GM12878 (cell line): ENCODE measurements around the gene INPP1. TPM values are rescaled to one million over a fixed set of nuclear protein-coding genes. Genes with fewer than 3 reads are reported as not detected.

Experiments used
- ATAC-seq: fragments of 200-7000 bp; cut with Tn5 transposase; 3 replicates; pipeline ENCODE4 v1.9.1; 2020; ENCODE audit warnings: mild to moderate bottlenecking, moderate library complexity
- BruUV-seq: library from RNA; stranded (reverse); fragments of 400-500 nt; replicated peaks from 2 replicates; lab custom pipeline; 2021; lab: Mats Ljungman, UMichigan
- CTCF ChIA-PET: fragments of 300-600 bp; sonication (Branson Sonifier 250); formaldehyde crosslinking; extraction: SDS; loops from one replicate; lab custom pipeline; 2021; ENCODE audit warnings: inconsistent platforms; lab: Yijun Ruan, JAX
- POLR2A ChIA-PET: fragments of 350-600 bp; formaldehyde crosslinking; extraction: SDS; loops from one replicate; lab custom pipeline; 2021; ENCODE audit warnings: inconsistent platforms; lab: Charles Lee
- RAD21 ChIA-PET: fragments of 300-600 bp; sonication (Branson Sonifier 250); formaldehyde crosslinking; loops from one replicate; lab custom pipeline; 2023; ENCODE audit warnings: antibody characterized with exemption; ENCODE audit not compliant: unreplicated experiment; lab: Charles Lee
- SMC1A ChIA-PET: fragments of 300-600 bp; sonication (Branson Sonifier 250); formaldehyde crosslinking; loops from one replicate; lab custom pipeline; 2023; ENCODE audit not compliant: unreplicated experiment, uncharacterized antibody; lab: Charles Lee
- DNase-seq: peaks from one replicate; pipeline ENCODE4 v3.0.0-alpha.2; 2011; ENCODE audit warnings: low read depth, low spot score
- FAIRE-seq: peaks from 3 replicates; lab custom pipeline; 2011; peaks lifted over from hg19 to GRCh38; lab: Jason Lieb, UNC
- H2AFZ ChIP-seq: 2 replicates; pipeline ENCODE4 v1.6.0; 2011; ENCODE audit warnings: low read depth, low read length, control low read depth; ENCODE audit not compliant: control insufficient read depth
- H3K27ac ChIP-seq: 2 replicates; pipeline ENCODE4 v1.5.1; 2011; ENCODE audit warnings: control low read depth; ENCODE audit not compliant: control insufficient read depth, insufficient read depth
- H3K27me3 ChIP-seq, 2 experiments: replicated peaks in 1 of 2; 2 replicates each; pipeline versions ENCODE4 v1.6.0 to v1.6.1; 2011; ENCODE audit warnings: low read length in 1 of 2; ENCODE audit not compliant: control insufficient read depth in 2 of 2, insufficient read depth in 2 of 2
- H3K36me3 ChIP-seq, 2 experiments: 2 replicates each; pipeline ENCODE4 v1.5.1; 2011; ENCODE audit warnings: low read length in 1 of 2; ENCODE audit not compliant: control insufficient read depth in 2 of 2, insufficient read depth in 2 of 2
- H3K4me1 ChIP-seq: 2 replicates; pipeline ENCODE4 v1.6.1; 2011; ENCODE audit warnings: mild to moderate bottlenecking, low read length, moderate library complexity, mixed read lengths; ENCODE audit not compliant: control insufficient read depth, insufficient read depth
- H3K4me2 ChIP-seq: 2 replicates; pipeline ENCODE4 v1.6.0; 2011; ENCODE audit warnings: control low read depth; ENCODE audit not compliant: control insufficient read depth, insufficient read depth
- H3K4me3 ChIP-seq: fragments of 200-600 bp; sonication (generic); 2 replicates; pipeline ENCODE4 v1.5.1; 2016
- H3K79me2 ChIP-seq: 2 replicates; pipeline ENCODE4 v1.6.0; 2011; ENCODE audit warnings: low read length; ENCODE audit not compliant: control insufficient read depth, insufficient read depth
- H3K9ac ChIP-seq: 2 replicates; pipeline ENCODE4 v1.8.0; 2011; ENCODE audit warnings: low read length, control low read depth, mixed read lengths; ENCODE audit not compliant: control insufficient read depth, insufficient read depth
- H3K9me3 ChIP-seq: replicated peaks from 3 replicates; pipeline ENCODE4 v1.5.1; 2011; ENCODE audit warnings: mild to moderate bottlenecking, low read length; ENCODE audit not compliant: control insufficient read depth, insufficient read depth
- H4K20me1 ChIP-seq: 2 replicates; pipeline ENCODE4 v1.6.0; 2011; ENCODE audit not compliant: control insufficient read depth, insufficient read depth
- CBFB ChIP-seq: IDR thresholded peaks from 2 replicates; pipeline ENCODE4 v1.6.1; 2016; ENCODE audit warnings: antibody characterized with exemption, low read depth
- MEF2A ChIP-seq: IDR thresholded peaks from 2 replicates; pipeline ENCODE4 v1.6.1; 2011; ENCODE audit warnings: low read depth, mild to moderate bottlenecking, low read length, moderate library complexity; ENCODE audit not compliant: insufficient read depth
- RELA ChIP-seq: fragments of 450-650 bp; IDR thresholded peaks from 2 replicates; pipeline ENCODE4 v1.8.0; 2014; ENCODE audit warnings: borderline replicate concordance; ENCODE audit not compliant: partially characterized antibody
- WGBS: methylation state at CpG from one replicate; pipeline ENCODE4 v1.1.6; 2016; ENCODE audit warnings: low lambda C conversion rate; ENCODE audit not compliant: insufficient replicate concordance, insufficient coverage; ENCODE audit errors: missing lambda C conversion rate; 5-methylcytosine and 5-hydroxymethylcytosine counted together
- in situ Hi-C: fragments of 300-500 bp; cut with MboI; formaldehyde crosslinking; loops from 9 replicates; pipeline ENCODE4 v1.14.3; 2018; ENCODE audit warnings: mixed read lengths
- intact Hi-C: fragments of 100-400 bp; cut with micrococcal nuclease; formaldehyde crosslinking; loops from one replicate; pipeline ENCODE4 v1.14.2; 2022; ENCODE audit not compliant: unreplicated experiment
- polyA plus RNA-seq, 11 experiments: library from polyadenylated mRNA; depleted of rRNA in 4 of 11; unstranded in 6 of 11; stranded (reverse) in 5 of 11; fragments of >200 nt; fragmentation: Nextera tagmentation in 4 of 11; fragmentation: Illumina TruSeq in 1 of 11; extraction: Ambion mirVana in 4 of 11; extraction: Trizol in 1 of 11; gene quantifications; 1 replicate in 1 of 11; 2 replicates in 10 of 11; pipeline versions ENCODE4 v1.2.1 to v1.2.3, GENCODE V29; 2011 to 2016; ENCODE audit warnings: inconsistent platforms in 2 of 11, missing spikeins in 2 of 11, low read depth in 1 of 11
- total RNA-seq, 4 experiments: library from RNA; depleted of rRNA in 3 of 4; stranded (reverse); fragments of >200 nt in 3 of 4; fragmentation: Illumina TruSeq in 1 of 4; extraction: Trizol in 1 of 4; gene quantifications; 2 replicates each; pipeline versions ENCODE4 v1.2.1 to v1.2.3, GENCODE V29; 2013 to 2021
- TF ChIP-seq, protein P1 (sequence below): fragments of 450-650 bp; IDR thresholded peaks from 2 replicates; pipeline ENCODE4 v1.6.1; 2018; ENCODE audit warnings: mild to moderate bottlenecking, low read depth, moderate library complexity; ENCODE audit not compliant: partially characterized antibody
- TF ChIP-seq, protein P2 (sequence below): fragments of 150-350 bp; IDR thresholded peaks from 2 replicates; pipeline ENCODE4 v1.6.1; 2016; ENCODE audit warnings: low read depth, low read length
- TF ChIP-seq, protein P3 (sequence below): fragments of 450-650 bp; formaldehyde crosslinking; IDR thresholded peaks from 2 replicates; pipeline ENCODE4 v1.5.0; 2022; ENCODE audit warnings: mild to moderate bottlenecking, missing genetic modification characterization

INPP1 gene
- total and polyA plus RNA-seq, 10 of the 15 experiments (the other 5 are each of a cell fraction or from before 2014, with no cell fraction given) = 3.3 to 17.9 (median 11.1) TPM

GRCh38 chr2:190328573-190329147 is 14.7 kb upstream of the INPP1 start (continued):
- TF ChIP-seq, protein P1, sequence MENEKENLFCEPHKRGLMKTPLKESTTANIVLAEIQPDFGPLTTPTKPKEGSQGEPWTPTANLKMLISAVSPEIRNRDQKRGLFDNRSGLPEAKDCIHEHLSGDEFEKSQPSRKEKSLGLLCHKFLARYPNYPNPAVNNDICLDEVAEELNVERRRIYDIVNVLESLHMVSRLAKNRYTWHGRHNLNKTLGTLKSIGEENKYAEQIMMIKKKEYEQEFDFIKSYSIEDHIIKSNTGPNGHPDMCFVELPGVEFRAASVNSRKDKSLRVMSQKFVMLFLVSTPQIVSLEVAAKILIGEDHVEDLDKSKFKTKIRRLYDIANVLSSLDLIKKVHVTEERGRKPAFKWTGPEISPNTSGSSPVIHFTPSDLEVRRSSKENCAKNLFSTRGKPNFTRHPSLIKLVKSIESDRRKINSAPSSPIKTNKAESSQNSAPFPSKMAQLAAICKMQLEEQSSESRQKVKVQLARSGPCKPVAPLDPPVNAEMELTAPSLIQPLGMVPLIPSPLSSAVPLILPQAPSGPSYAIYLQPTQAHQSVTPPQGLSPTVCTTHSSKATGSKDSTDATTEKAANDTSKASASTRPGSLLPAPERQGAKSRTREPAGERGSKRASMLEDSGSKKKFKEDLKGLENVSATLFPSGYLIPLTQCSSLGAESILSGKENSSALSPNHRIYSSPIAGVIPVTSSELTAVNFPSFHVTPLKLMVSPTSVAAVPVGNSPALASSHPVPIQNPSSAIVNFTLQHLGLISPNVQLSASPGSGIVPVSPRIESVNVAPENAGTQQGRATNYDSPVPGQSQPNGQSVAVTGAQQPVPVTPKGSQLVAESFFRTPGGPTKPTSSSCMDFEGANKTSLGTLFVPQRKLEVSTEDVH = no peak

GRCh38 chr2:190333395-190333794 is 10.0 kb upstream of the INPP1 start:
- Histone ChIP-seq H3K27ac (no peak overlapping the region), H2AFZ (no peak overlapping the region), H3K4me1 (no peaks in the 10 kb centered on the region), H3K36me3 (no peaks in the 10 kb centered on the region), H3K79me2 (no peaks in the 10 kb centered on the region), H4K20me1 (no peaks in the 10 kb centered on the region), H3K9me3 (no peaks in the 10 kb centered on the region), H3K9ac (no peak overlapping the region), H3K27me3 (no peaks in the 10 kb centered on the region), H3K4me2 (no peak overlapping the region), H3K4me3 (no peak overlapping the region)
- intact Hi-C loops = no loop called here
- 58% methylated on average over 8 of the region's 8 CpGs for WGBS
- in situ Hi-C loops = no loop called here
- ChIA-PET SMC1A (interaction anchor here (0.8 to 1.0 kb wide), 4 partner anchors 12 to 444 kb away, joined by 3 to 4 read pairs (median 4); no protein-coding TSS in a partner anchor), RAD21 (interaction anchor here (1.2 kb wide), 1 partner anchor 8 kb away, joined by 3 read pairs; no protein-coding TSS in a partner anchor), CTCF (interaction anchor here (2.8 kb wide), 1 partner anchor 9 kb away, joined by 10 read pairs; the partner anchor contains the start of gene INPP1), POLR2A (no interaction called here)
- ATAC-seq (no peak), DNase-seq (no peak), FAIRE-seq (no peak)
- no TSS peak for BruUV-seq
- TF ChIP-seq, protein P2, sequence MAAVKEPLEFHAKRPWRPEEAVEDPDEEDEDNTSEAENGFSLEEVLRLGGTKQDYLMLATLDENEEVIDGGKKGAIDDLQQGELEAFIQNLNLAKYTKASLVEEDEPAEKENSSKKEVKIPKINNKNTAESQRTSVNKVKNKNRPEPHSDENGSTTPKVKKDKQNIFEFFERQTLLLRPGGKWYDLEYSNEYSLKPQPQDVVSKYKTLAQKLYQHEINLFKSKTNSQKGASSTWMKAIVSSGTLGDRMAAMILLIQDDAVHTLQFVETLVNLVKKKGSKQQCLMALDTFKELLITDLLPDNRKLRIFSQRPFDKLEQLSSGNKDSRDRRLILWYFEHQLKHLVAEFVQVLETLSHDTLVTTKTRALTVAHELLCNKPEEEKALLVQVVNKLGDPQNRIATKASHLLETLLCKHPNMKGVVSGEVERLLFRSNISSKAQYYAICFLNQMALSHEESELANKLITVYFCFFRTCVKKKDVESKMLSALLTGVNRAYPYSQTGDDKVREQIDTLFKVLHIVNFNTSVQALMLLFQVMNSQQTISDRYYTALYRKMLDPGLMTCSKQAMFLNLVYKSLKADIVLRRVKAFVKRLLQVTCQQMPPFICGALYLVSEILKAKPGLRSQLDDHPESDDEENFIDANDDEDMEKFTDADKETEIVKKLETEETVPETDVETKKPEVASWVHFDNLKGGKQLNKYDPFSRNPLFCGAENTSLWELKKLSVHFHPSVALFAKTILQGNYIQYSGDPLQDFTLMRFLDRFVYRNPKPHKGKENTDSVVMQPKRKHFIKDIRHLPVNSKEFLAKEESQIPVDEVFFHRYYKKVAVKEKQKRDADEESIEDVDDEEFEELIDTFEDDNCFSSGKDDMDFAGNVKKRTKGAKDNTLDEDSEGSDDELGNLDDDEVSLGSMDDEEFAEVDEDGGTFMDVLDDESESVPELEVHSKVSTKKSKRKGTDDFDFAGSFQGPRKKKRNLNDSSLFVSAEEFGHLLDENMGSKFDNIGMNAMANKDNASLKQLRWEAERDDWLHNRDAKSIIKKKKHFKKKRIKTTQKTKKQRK = no peak
- TF ChIP-seq RELA (no peak), MEF2A (no peak), CBFB (no peak)
- TF ChIP-seq, protein P3, sequence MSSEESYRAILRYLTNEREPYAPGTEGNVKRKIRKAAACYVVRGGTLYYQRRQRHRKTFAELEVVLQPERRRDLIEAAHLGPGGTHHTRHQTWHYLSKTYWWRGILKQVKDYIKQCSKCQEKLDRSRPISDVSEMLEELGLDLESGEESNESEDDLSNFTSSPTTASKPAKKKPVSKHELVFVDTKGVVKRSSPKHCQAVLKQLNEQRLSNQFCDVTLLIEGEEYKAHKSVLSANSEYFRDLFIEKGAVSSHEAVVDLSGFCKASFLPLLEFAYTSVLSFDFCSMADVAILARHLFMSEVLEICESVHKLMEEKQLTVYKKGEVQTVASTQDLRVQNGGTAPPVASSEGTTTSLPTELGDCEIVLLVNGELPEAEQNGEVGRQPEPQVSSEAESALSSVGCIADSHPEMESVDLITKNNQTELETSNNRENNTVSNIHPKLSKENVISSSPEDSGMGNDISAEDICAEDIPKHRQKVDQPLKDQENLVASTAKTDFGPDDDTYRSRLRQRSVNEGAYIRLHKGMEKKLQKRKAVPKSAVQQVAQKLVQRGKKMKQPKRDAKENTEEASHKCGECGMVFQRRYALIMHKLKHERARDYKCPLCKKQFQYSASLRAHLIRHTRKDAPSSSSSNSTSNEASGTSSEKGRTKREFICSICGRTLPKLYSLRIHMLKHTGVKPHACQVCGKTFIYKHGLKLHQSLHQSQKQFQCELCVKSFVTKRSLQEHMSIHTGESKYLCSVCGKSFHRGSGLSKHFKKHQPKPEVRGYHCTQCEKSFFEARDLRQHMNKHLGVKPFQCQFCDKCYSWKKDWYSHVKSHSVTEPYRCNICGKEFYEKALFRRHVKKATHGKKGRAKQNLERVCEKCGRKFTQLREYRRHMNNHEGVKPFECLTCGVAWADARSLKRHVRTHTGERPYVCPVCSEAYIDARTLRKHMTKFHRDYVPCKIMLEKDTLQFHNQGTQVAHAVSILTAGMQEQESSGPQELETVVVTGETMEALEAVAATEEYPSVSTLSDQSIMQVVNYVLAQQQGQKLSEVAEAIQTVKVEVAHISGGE = no peak
- TF ChIP-seq, protein P1 = no peak
